ENCODE results near the gene HTR1E. TPM values are rescaled to one million over a fixed set of nuclear protein-coding genes. Genes with fewer than 3 reads are reported as not detected.

The HTR1E gene
- total RNA-seq, 1 experiment from 2014 or later: not detected

DNA sequence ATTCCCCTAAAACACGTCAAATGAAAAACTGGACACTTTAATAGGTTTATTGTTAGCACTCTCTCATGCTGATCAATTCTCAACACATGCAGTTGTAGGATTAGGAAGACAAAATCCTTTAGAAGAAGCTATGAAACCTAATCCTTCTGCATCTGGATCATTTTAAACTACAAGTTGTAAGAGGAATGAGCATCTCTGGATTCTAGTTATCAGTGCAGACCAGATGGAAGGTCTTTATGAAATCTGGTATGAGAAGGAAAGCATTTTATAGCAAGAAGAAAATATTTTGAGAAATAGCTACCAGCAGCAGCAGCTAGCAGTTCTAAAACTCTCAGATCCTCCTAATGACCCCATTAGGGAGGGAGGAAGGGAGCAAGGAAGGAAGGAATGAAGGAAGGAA lies 4.1 kb downstream of the HTR1E start:
- intact Hi-C loops (cut with micrococcal nuclease; ENCODE audit: unreplicated experiment): no loop called here
- TF ChIP-seq, protein P1, sequence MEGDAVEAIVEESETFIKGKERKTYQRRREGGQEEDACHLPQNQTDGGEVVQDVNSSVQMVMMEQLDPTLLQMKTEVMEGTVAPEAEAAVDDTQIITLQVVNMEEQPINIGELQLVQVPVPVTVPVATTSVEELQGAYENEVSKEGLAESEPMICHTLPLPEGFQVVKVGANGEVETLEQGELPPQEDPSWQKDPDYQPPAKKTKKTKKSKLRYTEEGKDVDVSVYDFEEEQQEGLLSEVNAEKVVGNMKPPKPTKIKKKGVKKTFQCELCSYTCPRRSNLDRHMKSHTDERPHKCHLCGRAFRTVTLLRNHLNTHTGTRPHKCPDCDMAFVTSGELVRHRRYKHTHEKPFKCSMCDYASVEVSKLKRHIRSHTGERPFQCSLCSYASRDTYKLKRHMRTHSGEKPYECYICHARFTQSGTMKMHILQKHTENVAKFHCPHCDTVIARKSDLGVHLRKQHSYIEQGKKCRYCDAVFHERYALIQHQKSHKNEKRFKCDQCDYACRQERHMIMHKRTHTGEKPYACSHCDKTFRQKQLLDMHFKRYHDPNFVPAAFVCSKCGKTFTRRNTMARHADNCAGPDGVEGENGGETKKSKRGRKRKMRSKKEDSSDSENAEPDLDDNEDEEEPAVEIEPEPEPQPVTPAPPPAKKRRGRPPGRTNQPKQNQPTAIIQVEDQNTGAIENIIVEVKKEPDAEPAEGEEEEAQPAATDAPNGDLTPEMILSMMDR (IDR thresholded peaks at IDR 0.05; ENCODE audit: insufficient read depth in 1 of 2, low read depth in 1 of 2, low read length in 1 of 2, severe bottlenecking in 1 of 2, unreplicated experiment in 1 of 2): no peak
- no peaks in the 10 kb centered on the region for H3K9me3 Mint-ChIP-seq (ENCODE audit: unreplicated experiment)

DNA sequence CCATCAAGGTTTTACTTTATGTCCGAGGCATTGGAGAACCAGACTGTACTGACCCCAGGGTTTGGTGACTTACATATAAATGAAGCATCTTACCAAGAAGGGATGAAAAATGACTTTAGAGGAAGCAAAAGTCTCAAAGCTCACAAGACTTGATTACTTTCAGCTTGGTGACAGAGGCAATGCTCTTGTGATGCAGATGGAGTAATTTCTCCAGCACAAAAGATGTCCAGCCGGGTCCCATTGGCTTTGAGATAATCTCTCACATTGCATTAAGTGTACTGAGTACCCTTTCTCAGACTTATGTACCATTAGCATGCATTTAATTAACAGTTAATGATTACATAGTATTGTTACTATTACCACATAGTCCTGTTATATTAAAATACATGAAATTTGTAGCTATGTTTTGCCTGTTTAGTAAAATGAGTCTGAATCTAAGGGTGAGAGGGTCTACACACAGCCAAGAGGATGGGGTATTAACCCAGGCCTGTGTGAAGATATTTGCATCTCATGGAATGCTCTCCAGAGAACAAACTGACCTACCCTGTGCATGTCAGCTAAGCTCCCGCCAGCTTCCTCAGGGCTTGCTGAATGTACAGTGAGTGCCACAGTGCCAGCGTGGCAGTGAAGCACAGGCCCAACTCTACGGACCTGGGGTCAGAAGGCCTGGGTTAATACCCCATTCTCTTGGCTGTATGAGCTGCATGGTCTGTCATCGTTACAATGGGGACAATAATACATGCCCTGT lies 5.6 kb downstream of the HTR1E start:
- Histone ChIP-seq H3K27me3 (replicated peaks; ENCODE audit: control insufficient read depth, insufficient read depth, low read length) (no peaks in the 10 kb centered on the region; the same call in 1 of the 2 replicates), H3K36me3 (ENCODE audit: control insufficient read depth, insufficient read depth, low read length) (no peaks in the 10 kb centered on the region), H3K9me3 (no peaks in the 10 kb centered on the region), H3K4me3 (ENCODE audit: low read depth, low read length) (no peak overlapping the region), H3K4me1 (no peaks in the 10 kb centered on the region)
- H3K4me3 Mint-ChIP-seq (ENCODE audit: unreplicated experiment): no peak overlapping the region
- no TSS peak for BruUV-seq (replicated peaks)
- ChIA-PET CTCF (no interaction called here), POLR2A (no interaction called here)
- no peaks in the 10 kb centered on the region for H3K4me1 Mint-ChIP-seq (ENCODE audit: low read depth, unreplicated experiment)
- TF ChIP-seq, protein P1 (IDR thresholded peaks at IDR 0.05; ENCODE audit: insufficient read depth in 1 of 2, low read depth in 1 of 2, low read length in 1 of 2, severe bottlenecking in 1 of 2, unreplicated experiment in 1 of 2): no peak
- H3K9me3 Mint-ChIP-seq (ENCODE audit: unreplicated experiment): no peaks in the 10 kb centered on the region
- intact Hi-C loops (cut with micrococcal nuclease; ENCODE audit: unreplicated experiment): no loop called here
- no peaks in the 10 kb centered on the region for H3K36me3 Mint-ChIP-seq (ENCODE audit: insufficient read depth, unreplicated experiment)
- DNase-seq: no peak
- H3K27me3 Mint-ChIP-seq (ENCODE audit: insufficient read depth, unreplicated experiment): peaks cover 9% of the 10 kb centered on the region
- H3K27ac Mint-ChIP-seq (ENCODE audit: unreplicated experiment): no peak overlapping the region

More for the DNA sequence above, 4.1 kb downstream of the HTR1E start:
- no peak overlapping the region for H3K4me3 Mint-ChIP-seq (ENCODE audit: unreplicated experiment)
- no peaks in the 10 kb centered on the region for H3K4me1 Mint-ChIP-seq (ENCODE audit: low read depth, unreplicated experiment)
- peaks cover 14% of the 10 kb centered on the region for H3K27me3 Mint-ChIP-seq (ENCODE audit: insufficient read depth, unreplicated experiment)
- BruUV-seq (replicated peaks): no TSS peak
- DNase-seq: no peak
- no peak overlapping the region for H3K27ac Mint-ChIP-seq (ENCODE audit: unreplicated experiment)
- H3K36me3 Mint-ChIP-seq (ENCODE audit: insufficient read depth, unreplicated experiment): no peaks in the 10 kb centered on the region
- Histone ChIP-seq H3K27me3 (replicated peaks; ENCODE audit: control insufficient read depth, insufficient read depth, low read length) (no peaks in the 10 kb centered on the region; the same call in 1 of the 2 replicates), H3K4me3 (ENCODE audit: low read depth, low read length) (no peak overlapping the region), H3K4me1 (no peaks in the 10 kb centered on the region), H3K9me3 (no peaks in the 10 kb centered on the region), H3K36me3 (ENCODE audit: control insufficient read depth, insufficient read depth, low read length) (no peaks in the 10 kb centered on the region)
- POLR2A ChIA-PET: no interaction called here
- CTCF ChIA-PET: no interaction called here

DNA sequence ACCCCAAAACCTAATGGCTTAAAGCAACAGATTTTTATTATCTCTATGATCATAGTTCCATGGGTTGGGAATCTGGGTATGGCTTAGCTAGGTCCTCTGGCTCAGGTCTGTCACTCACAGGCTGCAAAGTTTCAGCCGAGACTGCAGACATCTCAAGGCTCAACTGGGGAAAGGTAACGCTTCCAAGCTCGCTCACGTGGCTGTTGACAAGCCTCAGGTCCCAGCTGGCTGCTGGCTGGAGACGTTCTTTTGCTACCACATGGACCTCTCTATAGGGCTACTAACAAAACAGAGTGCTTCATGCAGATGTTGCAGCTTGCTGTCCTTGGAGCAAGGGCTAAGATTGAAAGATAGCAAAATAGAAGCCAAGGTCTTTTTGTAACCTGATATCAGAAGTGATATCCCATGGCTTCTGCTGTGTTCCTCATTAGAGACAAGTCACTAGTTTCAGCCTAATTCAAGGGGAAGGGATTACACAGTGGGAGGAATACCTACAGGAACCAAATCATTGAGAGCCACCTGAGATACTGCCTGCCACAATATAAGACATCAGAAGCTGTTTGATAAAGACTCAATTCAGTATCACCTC lies 6.6 kb downstream of the HTR1E start:
- intact Hi-C loops (cut with micrococcal nuclease; ENCODE audit: unreplicated experiment): no loop called here
- TF ChIP-seq, protein P1 (IDR thresholded peaks at IDR 0.05; ENCODE audit: insufficient read depth in 1 of 2, low read depth in 1 of 2, low read length in 1 of 2, severe bottlenecking in 1 of 2, unreplicated experiment in 1 of 2): no peak
- BruUV-seq (replicated peaks): no TSS peak
- H3K27me3 Mint-ChIP-seq (ENCODE audit: insufficient read depth, unreplicated experiment): peaks cover 9% of the 10 kb centered on the region
- H3K4me1 Mint-ChIP-seq (ENCODE audit: low read depth, unreplicated experiment): no peaks in the 10 kb centered on the region
- H3K36me3 Mint-ChIP-seq (ENCODE audit: insufficient read depth, unreplicated experiment): no peaks in the 10 kb centered on the region
- no peaks in the 10 kb centered on the region for H3K9me3 Mint-ChIP-seq (ENCODE audit: unreplicated experiment)
- POLR2A ChIA-PET: no interaction called here
- no peak overlapping the region for H3K4me3 Mint-ChIP-seq (ENCODE audit: unreplicated experiment)
- H3K4me3 ChIP-seq (ENCODE audit: low read depth, low read length): no peak overlapping the region
- no peaks in the 10 kb centered on the region for H3K36me3 ChIP-seq (ENCODE audit: control insufficient read depth, insufficient read depth, low read length)
- DNase-seq: no peak
- CTCF ChIA-PET: no interaction called here
- H3K27me3 ChIP-seq (replicated peaks; ENCODE audit: control insufficient read depth, insufficient read depth, low read length): no peaks in the 10 kb centered on the region; the same call in 1 of the 2 replicates
- no peaks in the 10 kb centered on the region for H3K4me1 ChIP-seq
- H3K9me3 ChIP-seq: no peaks in the 10 kb centered on the region
- H3K27ac Mint-ChIP-seq (ENCODE audit: unreplicated experiment): no peak overlapping the region
